Spinal cord (tissue), 10 donors: Measurements from ENCODE around the gene CSNK2A3. TPM values are rescaled to one million over a fixed set of nuclear protein-coding genes. Genes with fewer than 3 reads are reported as not detected.

Experiments used
- DNase-seq, 6 donors: peaks; one replicate each; pipeline versions ENCODE4 v3.0.0 to v3.0.0-alpha.2; 2013 to 2015; ENCODE audit warnings: low spot score in 6 of 6, low read depth in 4 of 6
- H3K27ac ChIP-seq: one replicate; pipeline ENCODE4 v1.5.1; 2013; ENCODE audit warnings: low read depth, low read length, control low read depth
- H3K27me3 ChIP-seq: one replicate; pipeline ENCODE4 v1.6.1; 2013; ENCODE audit warnings: low read length; ENCODE audit not compliant: control insufficient read depth, insufficient read depth
- H3K36me3 ChIP-seq: one replicate; pipeline ENCODE4 v1.6.1; 2013; ENCODE audit warnings: low read length; ENCODE audit not compliant: control insufficient read depth, insufficient read depth
- H3K4me1 ChIP-seq: one replicate; pipeline ENCODE4 v1.6.1; 2013; ENCODE audit warnings: low read length; ENCODE audit not compliant: control insufficient read depth, insufficient read depth
- H3K4me3 ChIP-seq: one replicate; pipeline ENCODE4 v1.5.1; 2013; ENCODE audit warnings: low read depth, low read length, control low read depth
- H3K9me3 ChIP-seq: one replicate; pipeline ENCODE4 v1.6.1; 2013; ENCODE audit warnings: low read length; ENCODE audit not compliant: control insufficient read depth, insufficient read depth
- WGBS: methylation state at CpG from one replicate; pipeline ENCODE4 v1.1.5; 2013; ENCODE audit warnings: missing lambda C conversion rate; ENCODE audit not compliant: insufficient coverage; 5-methylcytosine and 5-hydroxymethylcytosine counted together
- polyA plus RNA-seq, 2 donors: library from polyadenylated mRNA; unstranded; fragments of 120-200 nt; gene quantifications; one replicate each; pipeline ENCODE4 v1.2.1, GENCODE V29; 2013; ENCODE audit not compliant: insufficient read length in 2 of 2
- total RNA-seq, 2 donors: library from RNA; depleted of rRNA in 1 of 2; stranded (reverse); fragments of 120-200 nt in 1 of 2; fragments of >200 nt in 1 of 2; gene quantifications; one replicate each; pipeline versions ENCODE4 v1.2.3 to v1.2.4, GENCODE V29; 2013 to 2014
- donor health status: healthy.

Gene CSNK2A3
- total and polyA plus RNA-seq, 4 donors: 2.0 to 4.5 (median 3.1) TPM

DNA sequence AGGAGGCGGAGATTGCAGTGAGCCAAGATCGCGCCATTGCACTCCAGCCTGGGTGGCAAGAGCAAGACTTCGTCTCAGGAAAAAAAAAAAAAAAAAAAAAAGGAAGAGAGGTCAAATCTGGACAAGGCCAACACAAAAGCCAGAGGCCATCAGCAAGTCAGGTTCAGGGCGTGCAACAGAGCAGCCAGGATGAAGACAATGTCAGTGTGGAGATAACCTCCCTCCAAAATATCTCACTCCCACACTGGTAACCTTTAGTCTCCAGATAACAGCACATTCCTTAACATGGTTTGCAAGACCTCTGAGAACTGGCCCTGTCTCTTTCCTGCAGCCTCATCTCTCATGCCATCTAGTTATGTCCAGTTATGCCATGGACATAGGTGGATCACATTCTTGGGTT is 4.7 kb downstream of the CSNK2A3 start:
- Histone ChIP-seq H3K36me3 (no peaks in the 10 kb centered on the region), H3K27ac (no peak overlapping the region), H3K4me1 (peaks cover 27% of the 10 kb centered on the region), H3K27me3 (no peaks in the 10 kb centered on the region), H3K4me3 (no peak overlapping the region), H3K9me3 (no peaks in the 10 kb centered on the region)
- WGBS: 90% methylated on average over 2 of the region's 5 CpGs
- no peak for DNase-seq

DNA sequence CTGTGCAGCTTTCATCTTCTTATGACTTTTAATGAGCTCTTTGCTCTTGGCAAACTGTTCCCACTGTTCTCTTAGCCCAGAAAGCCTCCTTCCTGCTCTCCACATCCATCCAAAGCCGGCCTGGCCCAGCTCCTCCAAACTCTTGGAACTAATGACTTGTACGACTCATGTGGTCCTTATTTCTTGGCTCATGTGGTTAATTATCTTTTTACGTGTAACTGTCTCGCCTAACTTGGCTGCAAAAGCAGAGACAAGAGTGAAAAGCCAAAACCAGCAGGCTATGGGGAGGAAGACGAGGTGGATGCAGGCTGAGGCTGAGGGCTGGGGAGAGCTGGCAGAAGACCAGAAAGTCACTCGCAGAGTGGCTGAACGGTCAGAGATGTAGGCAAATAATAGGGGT is 5.5 kb downstream of the CSNK2A3 start:
- DNase-seq: peak in 2 of 6 donors; percentile 34 to 82
- Histone ChIP-seq H3K27ac (no peak overlapping the region), H3K4me3 (no peak overlapping the region), H3K9me3 (no peaks in the 10 kb centered on the region), H3K27me3 (no peaks in the 10 kb centered on the region), H3K4me1 (peaks cover 27% of the 10 kb centered on the region), H3K36me3 (no peaks in the 10 kb centered on the region)
- 41% methylated on average over 3 of the region's 7 CpGs for WGBS

DNA sequence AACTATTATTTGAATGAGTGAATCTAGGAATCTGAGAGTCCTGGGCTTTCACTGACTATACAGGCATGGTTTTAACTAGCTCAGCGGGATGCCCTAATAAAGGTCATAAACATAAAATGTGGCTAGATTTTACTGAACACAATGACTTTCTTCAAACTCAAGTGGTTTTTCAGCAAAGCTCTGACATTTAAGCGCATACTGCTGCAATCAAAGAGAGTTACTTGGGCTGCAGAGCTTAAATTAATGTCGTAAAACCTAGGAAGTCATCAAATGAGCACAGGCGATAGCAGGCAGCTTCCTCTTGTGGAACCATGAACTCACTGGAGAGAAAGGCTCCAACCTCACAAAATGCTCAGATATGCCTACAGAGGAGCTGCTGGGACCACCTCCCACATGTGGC is 6.7 kb downstream of the CSNK2A3 start:
- Histone ChIP-seq H3K36me3 (no peaks in the 10 kb centered on the region), H3K4me1 (peaks cover 26% of the 10 kb centered on the region), H3K9me3 (no peaks in the 10 kb centered on the region), H3K27ac (peak overlapping the region; percentile 19), H3K4me3 (no peak overlapping the region), H3K27me3 (no peaks in the 10 kb centered on the region)
- DNase-seq: peak in 1 of 6 donors; percentile 81
- WGBS: 64% methylated on average over 4 of the region's 4 CpGs

DNA sequence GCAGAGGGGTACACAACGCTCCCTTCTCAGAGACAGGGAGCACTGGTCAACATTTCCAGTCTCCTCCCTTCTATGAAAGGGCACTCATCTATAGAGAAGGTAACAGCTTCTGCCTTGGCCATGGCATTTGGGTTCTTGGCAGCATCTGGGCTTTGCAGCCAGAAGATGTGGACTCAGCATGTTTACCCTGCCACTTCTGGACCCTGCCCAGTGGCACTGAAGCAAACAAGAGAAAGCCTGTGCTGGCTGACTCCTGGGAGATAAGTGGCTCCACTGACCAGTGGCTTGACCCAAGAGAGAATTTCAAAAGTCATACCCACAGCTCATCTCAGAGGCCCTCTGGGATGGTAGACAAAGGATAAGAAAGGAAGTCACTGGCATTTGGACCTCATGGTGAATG is 8.0 kb downstream of the CSNK2A3 start:
- WGBS: 100% methylated on average over 1 of the region's 1 CpG

DNA sequence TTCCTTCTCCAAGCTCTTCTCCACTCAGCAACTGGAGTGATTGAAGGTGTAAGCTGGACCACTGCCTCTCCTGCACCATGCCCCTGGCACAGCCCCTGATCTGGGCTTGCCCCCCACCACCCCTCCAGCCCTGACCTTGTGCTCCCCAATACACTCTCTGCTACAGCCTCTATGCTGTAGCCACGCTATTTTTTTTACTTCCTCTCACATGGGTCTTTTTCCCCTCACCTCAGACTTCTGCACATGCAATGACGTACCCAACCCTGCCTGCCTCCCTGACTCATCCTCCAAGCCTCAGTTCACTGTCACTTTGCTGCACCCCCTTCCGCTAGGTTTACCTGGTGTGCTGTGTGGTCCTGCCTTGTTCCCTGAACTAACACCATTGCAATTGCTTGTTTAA is 9.0 kb downstream of the CSNK2A3 start:
- 71% methylated on average over 3 of the region's 3 CpGs for WGBS
- Histone ChIP-seq H3K27ac (no peak overlapping the region), H3K36me3 (no peaks in the 10 kb centered on the region), H3K9me3 (no peaks in the 10 kb centered on the region), H3K4me3 (no peak overlapping the region), H3K27me3 (no peaks in the 10 kb centered on the region), H3K4me1 (peaks cover 16% of the 10 kb centered on the region)
- DNase-seq: no peak

More for the DNA sequence above, 8.0 kb downstream of the CSNK2A3 start:
- Histone ChIP-seq H3K4me1 (peaks cover 16% of the 10 kb centered on the region), H3K9me3 (no peaks in the 10 kb centered on the region), H3K27ac (no peak overlapping the region), H3K27me3 (no peaks in the 10 kb centered on the region), H3K4me3 (no peak overlapping the region), H3K36me3 (no peaks in the 10 kb centered on the region)
- no peak for DNase-seq

DNA sequence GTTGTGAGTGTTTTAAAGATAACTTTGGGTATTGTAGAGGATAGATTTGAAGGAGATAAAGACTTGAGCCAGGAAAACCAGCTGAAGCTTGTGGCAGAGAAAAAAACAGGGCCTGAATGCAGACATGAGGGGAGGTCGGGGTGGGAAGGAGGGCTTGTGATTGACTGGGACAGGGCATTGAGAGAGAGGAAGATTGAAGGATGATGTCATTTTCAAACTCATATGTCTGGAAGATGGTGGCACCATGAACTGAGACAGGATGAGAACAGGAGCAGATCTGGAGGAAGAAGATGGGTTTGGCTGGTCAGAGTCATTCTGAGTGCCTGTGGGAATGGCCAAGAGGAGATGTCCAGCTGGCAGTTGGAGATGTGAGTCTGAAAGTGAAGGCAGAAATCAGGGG is 14.7 kb downstream of the CSNK2A3 start:
- Histone ChIP-seq H3K4me1 (no peaks in the 10 kb centered on the region), H3K9me3 (no peaks in the 10 kb centered on the region), H3K36me3 (no peaks in the 10 kb centered on the region), H3K27ac (no peak overlapping the region), H3K27me3 (no peaks in the 10 kb centered on the region), H3K4me3 (no peak overlapping the region)
- DNase-seq: no peak
- 88% methylated on average over 1 of the region's 1 CpG for WGBS

DNA sequence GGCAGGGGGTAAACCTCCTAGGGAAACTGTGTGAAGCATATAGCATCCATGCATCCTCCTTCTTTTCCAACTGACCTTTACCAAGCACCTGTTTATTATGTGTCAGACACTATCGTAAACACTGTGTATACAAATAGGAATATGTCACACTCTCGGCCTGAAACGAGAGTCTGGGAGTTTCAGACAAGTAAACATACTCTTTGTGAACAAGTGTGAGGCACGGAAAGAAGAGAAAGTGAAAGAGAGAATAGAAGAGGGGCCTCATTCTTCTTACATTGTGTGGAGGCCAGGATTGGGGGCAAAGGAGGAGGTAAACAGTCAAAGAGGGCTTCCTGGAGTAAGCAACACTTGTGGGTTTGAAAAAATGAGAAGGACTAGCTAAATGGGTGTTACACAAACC is 16.4 kb downstream of the CSNK2A3 start:
- Histone ChIP-seq H3K4me3 (no peak overlapping the region), H3K36me3 (no peaks in the 10 kb centered on the region), H3K27ac (no peak overlapping the region), H3K4me1 (no peaks in the 10 kb centered on the region), H3K9me3 (no peaks in the 10 kb centered on the region), H3K27me3 (no peaks in the 10 kb centered on the region)
- WGBS: 50% methylated on average over 1 of the region's 4 CpGs
- no peak for DNase-seq

DNA sequence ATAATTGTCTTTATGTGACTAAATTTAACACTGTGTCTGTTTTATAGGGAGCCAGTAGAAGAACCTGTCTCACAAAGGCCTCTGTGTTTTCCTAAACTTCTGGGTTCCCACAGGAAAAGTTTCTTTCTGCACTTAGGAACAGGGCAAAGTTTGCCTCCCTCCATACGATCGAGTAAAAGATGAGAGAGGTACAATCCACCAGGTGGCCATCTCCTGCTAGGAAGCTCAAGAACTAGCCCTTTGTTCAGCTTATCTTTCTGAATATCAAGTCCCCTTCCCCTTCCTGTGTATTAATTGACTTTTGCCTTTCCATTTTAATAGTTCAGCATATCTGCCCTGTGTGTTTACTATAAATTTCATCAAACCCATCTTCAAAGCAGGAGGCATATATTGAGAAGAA is 18.0 kb downstream of the CSNK2A3 start:
- WGBS: no CpG with 5 or more reads among the region's 2 CpGs
- H3K9me3 ChIP-seq: no peaks in the 10 kb centered on the region
- H3K4me1 ChIP-seq: no peaks in the 10 kb centered on the region
- no peaks in the 10 kb centered on the region for H3K27me3 ChIP-seq
- no peak overlapping the region for H3K27ac ChIP-seq
- H3K4me3 ChIP-seq: no peak overlapping the region
- H3K36me3 ChIP-seq: no peaks in the 10 kb centered on the region
- no peak for DNase-seq

DNA sequence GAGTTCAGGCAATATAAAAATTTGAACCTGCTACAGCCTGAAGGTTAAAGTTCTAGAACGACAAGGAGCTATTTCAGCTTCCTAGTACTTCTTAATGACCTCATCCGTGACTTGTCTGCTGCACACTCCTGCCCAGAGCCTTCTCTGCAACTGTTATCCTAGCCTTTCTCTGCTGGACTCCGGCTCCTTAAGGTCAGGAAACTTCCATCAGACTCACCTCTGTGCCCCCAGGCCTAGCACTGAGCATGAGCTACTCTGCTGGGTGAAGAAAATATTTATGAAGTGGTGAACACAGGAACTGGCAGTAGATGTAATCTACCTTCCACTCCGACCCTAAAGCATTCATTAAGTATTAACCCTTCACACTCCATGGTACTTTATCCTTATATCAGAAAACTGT is 18.4 kb downstream of the CSNK2A3 start:
- no peaks in the 10 kb centered on the region for H3K36me3 ChIP-seq
- no peak for DNase-seq
- H3K9me3 ChIP-seq: no peaks in the 10 kb centered on the region
- no peak overlapping the region for H3K4me3 ChIP-seq
- H3K27ac ChIP-seq: no peak overlapping the region
- no peaks in the 10 kb centered on the region for H3K4me1 ChIP-seq
- H3K27me3 ChIP-seq: no peaks in the 10 kb centered on the region
- 81% methylated on average over 2 of the region's 4 CpGs for WGBS

DNA sequence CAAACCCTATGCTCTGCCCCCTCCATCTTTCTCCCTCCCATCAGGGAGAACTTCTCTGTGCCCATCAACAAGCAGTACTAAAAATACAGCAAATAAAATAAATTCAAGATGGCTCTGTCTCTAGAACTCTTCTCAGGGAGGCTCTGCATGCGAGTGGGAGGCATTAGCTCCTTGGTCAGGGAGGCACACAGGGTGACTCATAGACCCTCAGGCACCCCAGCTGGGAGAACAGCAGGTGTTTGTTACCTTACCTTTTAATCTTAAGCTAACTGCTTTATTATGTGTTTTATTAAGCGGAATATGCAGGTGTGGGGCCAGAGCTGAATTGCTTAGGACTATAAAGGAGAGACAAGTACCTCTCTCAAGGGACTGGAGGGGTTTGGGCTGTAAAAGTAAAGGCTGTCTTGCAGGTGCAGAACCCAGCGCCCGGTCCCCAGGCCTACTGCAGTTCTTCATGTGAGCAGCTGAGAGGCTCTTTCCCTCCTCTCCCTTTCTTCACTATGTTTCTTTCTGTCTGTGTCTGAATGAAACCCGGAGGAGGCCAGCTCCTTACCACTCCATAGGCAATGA is 20.8 kb downstream of the CSNK2A3 start:
- 85% methylated on average over 3 of the region's 5 CpGs for WGBS
- DNase-seq: no peak
- Histone ChIP-seq H3K27me3 (no peaks in the 10 kb centered on the region), H3K27ac (no peak overlapping the region), H3K4me1 (no peaks in the 10 kb centered on the region), H3K4me3 (no peak overlapping the region), H3K36me3 (no peaks in the 10 kb centered on the region), H3K9me3 (no peaks in the 10 kb centered on the region)
